CD8-positive, alpha-beta memory T cell (primary cell): ENCODE measurements around the gene TMEM63A. TPM values are rescaled to one million over a fixed set of nuclear protein-coding genes. Genes with fewer than 3 reads are reported as not detected.
A peak's percentile ranks its signal among the peaks of the same experiment; 100 is the strongest.

Source experiments
- CTCF ChIA-PET: fragments of 350-600 bp; sonication (Branson Sonifier 250); formaldehyde crosslinking; loops from one replicate; lab custom pipeline; 2021; ENCODE audit warnings: antibody characterized with exemption; lab: Charles Lee
- POLR2A ChIA-PET: fragments of 350-600 bp; sonication (Branson Sonifier 250); formaldehyde crosslinking; loops from one replicate; lab custom pipeline; 2021; ENCODE audit warnings: antibody characterized with exemption; lab: Charles Lee
- DNase-seq, 5 donors: peaks; one replicate each; pipeline versions ENCODE4 v3.0.0 to v3.0.0-alpha.2; 2020 to 2022; ENCODE audit warnings: mixed read lengths in 1 of 5
- H3K27ac ChIP-seq: one replicate; pipeline ENCODE4 v1.7.0; 2013; ENCODE audit warnings: low read depth, mild to moderate bottlenecking, low read length, moderate library complexity
- H3K27me3 ChIP-seq: 2 replicates; pipeline ENCODE4 v1.7.0; 2013; ENCODE audit warnings: low read length, mild to moderate bottlenecking; ENCODE audit not compliant: insufficient read depth, poor library complexity, severe bottlenecking
- H3K36me3 ChIP-seq: 2 replicates; pipeline ENCODE4 v1.7.0; 2013; ENCODE audit warnings: mild to moderate bottlenecking, low read length, moderate library complexity; ENCODE audit not compliant: insufficient read depth
- H3K4me1 ChIP-seq: 2 replicates; pipeline ENCODE4 v1.7.0; 2013; ENCODE audit warnings: mild to moderate bottlenecking, low read length, moderate library complexity; ENCODE audit not compliant: insufficient read depth
- H3K4me3 ChIP-seq: 2 replicates; pipeline ENCODE4 v1.7.0; 2013; ENCODE audit warnings: mild to moderate bottlenecking, low read length
- H3K9me3 ChIP-seq: 2 replicates; pipeline ENCODE4 v1.7.0; 2013; ENCODE audit warnings: mild to moderate bottlenecking, low read length
- H3K27ac Mint-ChIP-seq, 8 donors: one replicate each; pipeline ENCODE4 v1.8.0; 2020 to 2021; ENCODE audit warnings: mixed read lengths in 8 of 8, mild to moderate bottlenecking in 6 of 8, inconsistent platforms in 3 of 8, moderate library complexity in 3 of 8
- H3K27me3 Mint-ChIP-seq, 2 donors: one replicate each; pipeline ENCODE4 v1.8.0; 2020 to 2021; ENCODE audit warnings: mixed read lengths in 2 of 2, mild to moderate bottlenecking in 1 of 2, moderate library complexity in 1 of 2
- H3K36me3 Mint-ChIP-seq, 3 donors: one replicate each; pipeline ENCODE4 v1.8.0; 2020 to 2021; ENCODE audit warnings: mixed read lengths in 3 of 3, inconsistent platforms in 1 of 3, mild to moderate bottlenecking in 1 of 3
- H3K4me1 Mint-ChIP-seq, 3 donors: one replicate each; pipeline ENCODE4 v1.8.0; 2020 to 2021; ENCODE audit warnings: mixed read lengths in 3 of 3, inconsistent platforms in 1 of 3, mild to moderate bottlenecking in 1 of 3
- H3K4me3 Mint-ChIP-seq, 7 donors: one replicate each; pipeline ENCODE4 v1.8.0; 2020 to 2021; ENCODE audit warnings: mixed read lengths in 7 of 7, mild to moderate bottlenecking in 6 of 7, moderate library complexity in 4 of 7, inconsistent platforms in 2 of 7
- H3K9me3 Mint-ChIP-seq, 5 donors: one replicate each; pipeline ENCODE4 v1.8.0; 2020 to 2022; ENCODE audit warnings: mixed read lengths in 5 of 5, mild to moderate bottlenecking in 3 of 5, moderate library complexity in 2 of 5, inconsistent platforms in 1 of 5
- polyA plus RNA-seq: library from polyadenylated mRNA; unstranded; fragments of 300-500 nt; fragmentation: Illumina TruSeq; gene quantifications from one replicate; pipeline ENCODE4 v1.2.3, GENCODE V29; 2021
- total RNA-seq, 2 experiments: library from RNA; stranded (reverse); gene quantifications; one replicate each; pipeline ENCODE4 v1.2.3, GENCODE V29; 2021

Gene TMEM63A
- total and polyA plus RNA-seq, 3 experiments from 2014 or later = 50.6 to 55.5 (median 51.4) TPM

DNA sequence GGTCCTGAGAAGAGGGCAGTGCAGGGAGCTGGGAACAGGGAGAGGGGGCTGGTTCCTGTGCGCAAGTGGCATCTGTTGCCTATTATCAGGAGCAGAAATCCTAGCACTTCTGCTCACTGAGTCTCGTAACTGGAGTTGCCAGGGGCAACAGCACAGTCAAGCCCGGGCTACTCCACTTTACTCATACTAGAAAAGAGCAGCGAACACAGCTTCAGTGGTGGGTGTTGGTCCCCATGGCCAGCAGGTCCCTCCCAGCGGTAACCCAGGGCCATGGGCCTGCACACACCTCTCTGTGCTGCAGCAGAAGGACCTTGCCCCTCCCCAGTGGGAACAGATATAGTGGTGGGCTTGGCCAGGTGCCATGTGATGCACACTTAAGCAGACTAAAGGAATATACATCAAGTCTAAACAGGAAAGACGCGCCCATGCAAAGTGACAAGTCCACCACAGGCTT is 33.4 kb upstream of the TMEM63A start:
- Mint-ChIP-seq H3K27me3 (no peaks in the 10 kb centered on the region), H3K9me3 (no peaks in the 10 kb centered on the region), H3K4me1 (peaks cover 12 to 36% (median 26%) of the 10 kb centered on the region in 3 donors), H3K27ac (peak overlapping the region in 1 of 8 donors; percentile 88), H3K36me3 (peaks cover 0 to 45% (median 8%) of the 10 kb centered on the region in 3 donors), H3K4me3 (no peak overlapping the region)
- Histone ChIP-seq H3K36me3 (peaks cover 3% of the 10 kb centered on the region), H3K9me3 (no peaks in the 10 kb centered on the region), H3K4me1 (peaks cover 19% of the 10 kb centered on the region), H3K4me3 (no peak overlapping the region), H3K27ac (no peak overlapping the region), H3K27me3 (no peaks in the 10 kb centered on the region)
- POLR2A ChIA-PET = interaction anchor here (0.7 kb wide), 1 partner anchor 29 kb away, joined by 3 read pairs; no protein-coding TSS in a partner anchor
- no peak for DNase-seq
- CTCF ChIA-PET = interaction anchor here (1.0 kb wide), 1 partner anchor 26 kb away, joined by 3 read pairs; the partner anchor contains the start of gene LEFTY1

DNA sequence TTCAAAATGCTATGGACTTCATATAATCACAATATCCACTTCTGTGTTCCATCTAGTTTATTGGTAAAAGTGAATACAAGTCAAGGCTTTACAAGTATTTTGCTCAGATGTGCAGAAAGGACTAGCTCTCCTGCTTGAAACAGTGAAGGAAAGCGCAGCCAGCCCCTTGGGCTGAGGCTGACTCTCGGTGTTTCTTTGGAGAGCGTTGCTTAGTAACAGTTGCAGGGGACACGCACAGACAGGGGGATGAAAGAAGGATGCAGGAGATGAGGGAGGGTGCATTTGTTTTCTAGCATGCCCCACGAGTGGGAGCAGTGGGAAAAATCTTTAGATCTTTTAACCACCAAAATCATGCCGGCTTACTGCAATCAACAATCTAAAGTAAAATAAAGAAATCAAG is 32.8 kb upstream of the TMEM63A start:
- DNase-seq = no peak

DNA sequence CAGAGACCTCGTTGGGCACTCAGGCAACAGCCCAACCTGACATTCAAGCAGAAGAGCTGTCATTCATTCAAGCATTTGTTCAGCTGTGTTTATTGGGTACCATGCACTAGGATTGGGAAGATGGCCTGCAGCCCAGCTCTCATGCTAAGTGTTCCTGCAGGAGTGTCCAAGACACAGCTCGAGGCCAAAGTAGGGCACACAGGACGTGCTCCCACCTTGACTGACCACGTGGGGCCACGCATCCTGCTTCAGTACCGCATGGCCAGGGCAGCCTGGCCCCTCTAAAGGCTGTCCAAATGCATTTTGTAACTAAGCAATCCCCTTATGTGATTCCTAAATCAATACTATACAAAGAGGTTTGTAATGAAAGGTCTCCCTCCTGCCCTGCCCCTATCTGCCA is 32.2 kb upstream of the TMEM63A start:
- ChIA-PET POLR2A (no interaction called here), CTCF (interaction anchor here (1.0 kb wide), 1 partner anchor 9 kb away, joined by 3 read pairs; the partner anchor contains the start of gene PYCR2)
- H3K4me1 Mint-ChIP-seq = peaks cover 19 to 36% (median 26%) of the 10 kb centered on the region in 3 donors

More for the DNA sequence above, 32.8 kb upstream of the TMEM63A start:
- H3K4me1 ChIP-seq = peaks cover 19% of the 10 kb centered on the region
- ChIA-PET CTCF (no interaction called here), POLR2A (no interaction called here)
- H3K36me3 ChIP-seq = no peaks in the 10 kb centered on the region
- no peaks in the 10 kb centered on the region for H3K9me3 Mint-ChIP-seq
- no peaks in the 10 kb centered on the region for H3K9me3 ChIP-seq
- H3K27ac Mint-ChIP-seq = peak overlapping the region in 1 of 8 donors; percentile 88
- H3K27me3 Mint-ChIP-seq = no peaks in the 10 kb centered on the region
- H3K4me3 Mint-ChIP-seq = peak overlapping the region in 1 of 7 donors; percentile 21
- H3K27me3 ChIP-seq = no peaks in the 10 kb centered on the region
- peaks cover 16 to 36% (median 26%) of the 10 kb centered on the region in 3 donors for H3K4me1 Mint-ChIP-seq
- H3K4me3 ChIP-seq = no peak overlapping the region
- H3K27ac ChIP-seq = no peak overlapping the region
- H3K36me3 Mint-ChIP-seq = peaks cover 0 to 39% (median 8%) of the 10 kb centered on the region in 3 donors

DNA sequence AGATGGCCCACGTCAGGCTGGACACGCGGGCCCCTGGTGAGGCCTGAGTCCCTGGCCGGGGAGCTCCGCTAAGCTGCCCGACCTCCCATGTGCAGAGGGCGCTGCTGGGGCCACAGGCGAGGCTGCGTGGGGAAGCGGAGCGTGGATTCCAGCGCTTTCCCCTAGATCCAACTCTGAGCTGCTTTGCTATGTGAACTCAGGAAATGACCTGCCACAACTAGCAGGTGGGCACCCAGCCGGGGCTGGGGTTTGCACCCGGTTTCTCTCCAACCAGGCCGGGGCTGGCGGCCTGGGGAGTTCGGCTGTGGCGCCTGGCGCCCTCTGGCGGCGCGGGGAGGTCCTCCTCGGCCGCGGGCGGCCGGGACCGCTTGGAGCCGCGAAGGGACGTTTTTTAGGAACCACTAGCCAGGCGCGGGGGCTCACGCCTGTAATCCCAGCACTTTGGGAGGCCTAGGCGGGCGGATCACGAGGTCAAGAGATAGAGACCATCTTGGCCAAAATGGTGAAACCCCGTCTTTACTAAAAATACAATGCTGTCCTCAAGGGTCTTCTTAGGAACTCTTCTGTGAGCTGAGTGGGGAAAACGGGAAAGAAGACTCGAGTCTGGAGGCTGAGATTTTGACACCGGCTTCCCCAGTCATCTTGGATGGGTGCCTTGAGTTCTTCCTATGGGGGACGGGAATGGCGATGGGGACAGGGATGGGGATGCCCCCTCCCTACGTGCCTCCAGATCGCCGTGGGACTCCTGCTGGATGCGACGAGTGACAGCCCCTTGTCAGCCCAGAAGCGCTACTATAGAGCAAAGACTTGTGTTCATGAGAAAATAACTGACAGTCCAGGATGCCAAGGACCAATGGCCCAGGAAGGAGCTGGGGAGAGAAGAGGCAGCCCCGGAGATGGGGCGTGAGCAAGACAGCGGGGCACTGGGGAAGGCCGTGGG is 29.3 kb upstream of the TMEM63A start:
- POLR2A ChIA-PET = interaction anchor here (0.5 to 4.1 kb wide), 5 partner anchors 13 to 133 kb away, joined by 3 to 18 read pairs (median 5); partner anchors contain the start of genes PYCR2, SRP9 and TMEM63A
- H3K27me3 Mint-ChIP-seq = no peaks in the 10 kb centered on the region
- peak overlapping the region in 1 of 8 donors; percentile 76 for H3K27ac Mint-ChIP-seq
- peaks cover 24 to 31% (median 28%) of the 10 kb centered on the region in 3 donors for H3K4me1 Mint-ChIP-seq
- Histone ChIP-seq H3K4me1 (peaks cover 22% of the 10 kb centered on the region), H3K27me3 (no peaks in the 10 kb centered on the region), H3K27ac (no peak overlapping the region), H3K9me3 (no peaks in the 10 kb centered on the region), H3K36me3 (no peaks in the 10 kb centered on the region), H3K4me3 (no peak overlapping the region)
- no peak overlapping the region for H3K4me3 Mint-ChIP-seq
- H3K36me3 Mint-ChIP-seq = peaks cover 0 to 10% (median 0%) of the 10 kb centered on the region in 3 donors
- CTCF ChIA-PET = interaction anchor here (0.7 to 12.5 kb wide), 31 partner anchors 8 to 441 kb away, joined by 3 to 117 read pairs (median 4); partner anchors contain the start of genes PYCR2, SRP9 and TMEM63A
- no peaks in the 10 kb centered on the region for H3K9me3 Mint-ChIP-seq
- peak; percentile 65 to 80 (median 70) for DNase-seq

More for the DNA sequence above, 32.2 kb upstream of the TMEM63A start:
- H3K4me3 Mint-ChIP-seq = no peak overlapping the region
- peak overlapping the region in 1 of 8 donors; percentile 90 for H3K27ac Mint-ChIP-seq
- no peaks in the 10 kb centered on the region for H3K36me3 ChIP-seq
- H3K36me3 Mint-ChIP-seq = peaks cover 0 to 35% (median 8%) of the 10 kb centered on the region in 3 donors
- DNase-seq = no peak
- no peak overlapping the region for H3K4me3 ChIP-seq
- no peaks in the 10 kb centered on the region for H3K27me3 ChIP-seq
- no peaks in the 10 kb centered on the region for H3K27me3 Mint-ChIP-seq
- H3K27ac ChIP-seq = no peak overlapping the region
- H3K9me3 ChIP-seq = no peaks in the 10 kb centered on the region
- no peaks in the 10 kb centered on the region for H3K9me3 Mint-ChIP-seq
- peaks cover 21% of the 10 kb centered on the region for H3K4me1 ChIP-seq

DNA sequence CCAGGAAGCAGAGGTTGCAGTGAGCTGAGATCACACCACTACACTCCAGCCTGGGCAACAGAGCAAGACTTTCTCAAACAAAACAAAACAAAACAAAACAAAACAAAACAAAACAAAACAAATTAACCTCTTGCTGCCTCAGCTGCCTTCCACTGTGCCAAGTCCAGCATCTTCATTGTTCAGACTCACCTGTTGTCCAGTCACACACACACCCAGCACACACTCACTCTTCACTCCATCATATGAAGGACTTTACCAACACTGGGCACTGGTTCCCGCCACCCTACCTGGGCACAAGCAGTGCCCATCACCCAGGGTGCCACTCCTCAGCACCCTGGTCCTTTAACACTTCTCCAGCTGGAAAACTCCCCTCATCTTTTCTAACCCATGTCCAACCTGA is 27.3 kb upstream of the TMEM63A start:
- no peak overlapping the region for H3K27ac ChIP-seq
- ChIA-PET CTCF (interaction anchor here (0.8 to 12.5 kb wide), 5 partner anchors 11 to 132 kb away, joined by 3 to 117 read pairs (median 5); partner anchors contain the start of genes SRP9 and TMEM63A), POLR2A (interaction anchor here (0.7 to 4.1 kb wide), 2 partner anchors 27 to 132 kb away, joined by 5 to 18 read pairs; partner anchors contain the start of genes SRP9 and TMEM63A)
- no peaks in the 10 kb centered on the region for H3K27me3 Mint-ChIP-seq
- no peak for DNase-seq
- H3K4me3 Mint-ChIP-seq = peak overlapping the region in 1 of 7 donors; percentile 10
- H3K36me3 ChIP-seq = no peaks in the 10 kb centered on the region
- H3K4me1 Mint-ChIP-seq = peaks cover 31 to 40% (median 31%) of the 10 kb centered on the region in 3 donors
- H3K9me3 ChIP-seq = no peaks in the 10 kb centered on the region
- peak overlapping the region in 4 of 8 donors; percentile 25 to 83 (median 62) for H3K27ac Mint-ChIP-seq
- peaks cover 22% of the 10 kb centered on the region for H3K4me1 ChIP-seq
- H3K4me3 ChIP-seq = no peak overlapping the region
- no peaks in the 10 kb centered on the region for H3K27me3 ChIP-seq
- peaks cover 0 to 1% (median 0%) of the 10 kb centered on the region in 3 donors for H3K36me3 Mint-ChIP-seq
- H3K9me3 Mint-ChIP-seq = no peaks in the 10 kb centered on the region

DNA sequence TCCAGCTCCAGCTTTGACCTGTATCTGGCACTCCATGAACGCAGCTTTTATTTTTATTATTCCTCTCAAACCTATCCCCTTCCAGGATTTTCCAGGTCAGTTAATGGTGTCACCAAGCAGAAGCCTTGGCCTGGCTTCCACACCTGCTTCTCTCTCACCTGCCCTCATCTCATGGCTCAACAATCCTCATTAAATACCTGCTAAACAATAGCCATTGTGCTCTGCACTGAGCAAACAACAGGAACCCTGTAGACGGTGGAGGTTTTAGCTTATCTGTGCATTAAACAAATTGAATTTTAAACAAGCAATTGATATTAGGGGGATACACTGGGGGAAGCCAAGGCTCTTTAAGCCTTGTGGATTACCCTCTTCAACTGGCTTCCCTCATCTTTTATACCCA is 26.6 kb upstream of the TMEM63A start:
- CTCF ChIA-PET = interaction anchor here (4.2 to 12.5 kb wide), 2 partner anchors 10 to 28 kb away, joined by 42 to 117 read pairs; partner anchors contain the start of gene TMEM63A

DNA sequence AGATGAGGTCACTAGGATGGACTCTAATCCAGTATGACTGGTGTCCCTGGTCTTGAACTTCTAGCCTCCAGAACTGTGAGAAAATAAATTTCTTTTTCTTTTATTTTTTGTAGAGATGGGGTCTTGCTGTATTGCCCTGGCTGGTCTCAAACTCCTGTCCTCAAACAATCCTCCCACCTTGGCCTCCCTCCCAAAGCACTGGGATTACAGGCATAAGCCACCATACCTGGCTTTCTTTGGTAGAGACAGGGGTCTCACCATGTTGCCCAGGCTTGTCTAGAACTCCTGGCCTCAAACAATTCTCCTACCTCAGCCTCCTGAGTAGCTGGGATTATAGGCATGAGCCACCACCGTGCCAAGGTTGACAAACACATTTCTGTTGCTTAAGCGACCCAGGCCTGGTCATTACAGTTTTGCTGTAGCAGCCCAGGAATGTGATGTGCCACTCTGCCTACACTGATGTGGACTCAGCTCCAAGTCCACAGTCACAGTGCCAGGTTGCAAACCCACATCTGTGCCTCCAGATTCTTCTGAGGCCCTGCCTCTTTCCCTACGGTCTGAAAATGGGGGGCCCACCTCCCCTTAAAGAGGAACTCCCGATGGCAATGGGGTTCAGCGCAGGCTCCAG is 25.9 kb upstream of the TMEM63A start:
- ChIA-PET POLR2A (interaction anchor here (4.1 kb wide), 1 partner anchor 26 kb away, joined by 18 read pairs; the partner anchor contains the start of gene TMEM63A), CTCF (interaction anchor here (4.2 to 12.5 kb wide), 2 partner anchors 10 to 28 kb away, joined by 42 to 117 read pairs; partner anchors contain the start of gene TMEM63A)
- H3K9me3 Mint-ChIP-seq = no peaks in the 10 kb centered on the region
- H3K36me3 ChIP-seq = no peaks in the 10 kb centered on the region
- H3K27ac ChIP-seq = no peak overlapping the region
- no peaks in the 10 kb centered on the region for H3K36me3 Mint-ChIP-seq
- H3K27ac Mint-ChIP-seq = peak overlapping the region in 5 of 8 donors; percentile 8 to 83 (median 42)
- DNase-seq = no peak
- no peaks in the 10 kb centered on the region for H3K27me3 ChIP-seq
- H3K4me3 ChIP-seq = no peak overlapping the region
- no peaks in the 10 kb centered on the region for H3K9me3 ChIP-seq
- no peaks in the 10 kb centered on the region for H3K27me3 Mint-ChIP-seq
- H3K4me1 Mint-ChIP-seq = peaks cover 31 to 40% (median 31%) of the 10 kb centered on the region in 3 donors
- no peak overlapping the region for H3K4me3 Mint-ChIP-seq
- peaks cover 22% of the 10 kb centered on the region for H3K4me1 ChIP-seq

More for the DNA sequence above, 26.6 kb upstream of the TMEM63A start:
- no peak overlapping the region for H3K27ac ChIP-seq
- no peak for DNase-seq
- H3K4me1 Mint-ChIP-seq = peaks cover 31 to 40% (median 31%) of the 10 kb centered on the region in 3 donors
- no peaks in the 10 kb centered on the region for H3K27me3 Mint-ChIP-seq
- no peak overlapping the region for H3K4me3 Mint-ChIP-seq
- H3K36me3 Mint-ChIP-seq = peaks cover 0 to 1% (median 0%) of the 10 kb centered on the region in 3 donors
- peak overlapping the region in 3 of 8 donors; percentile 12 to 51 (median 37) for H3K27ac Mint-ChIP-seq
- no peaks in the 10 kb centered on the region for H3K9me3 Mint-ChIP-seq
- no peaks in the 10 kb centered on the region for H3K27me3 ChIP-seq
- POLR2A ChIA-PET = interaction anchor here (4.1 kb wide), 1 partner anchor 27 kb away, joined by 18 read pairs; the partner anchor contains the start of gene TMEM63A
- H3K9me3 ChIP-seq = no peaks in the 10 kb centered on the region
- peaks cover 22% of the 10 kb centered on the region for H3K4me1 ChIP-seq
- no peak overlapping the region for H3K4me3 ChIP-seq
- H3K36me3 ChIP-seq = no peaks in the 10 kb centered on the region
